Measurements from ENCODE around the gene ANKRD50. TPM values are rescaled to one million over a fixed set of nuclear protein-coding genes. Genes with fewer than 3 reads are reported as not detected.

Gene ANKRD50
- total and polyA plus RNA-seq, 9 of the 15 experiments (the other 6 are each of a cell fraction or from before 2014, with no cell fraction given): 2.0 to 8.0 (median 6.2) TPM

DNA sequence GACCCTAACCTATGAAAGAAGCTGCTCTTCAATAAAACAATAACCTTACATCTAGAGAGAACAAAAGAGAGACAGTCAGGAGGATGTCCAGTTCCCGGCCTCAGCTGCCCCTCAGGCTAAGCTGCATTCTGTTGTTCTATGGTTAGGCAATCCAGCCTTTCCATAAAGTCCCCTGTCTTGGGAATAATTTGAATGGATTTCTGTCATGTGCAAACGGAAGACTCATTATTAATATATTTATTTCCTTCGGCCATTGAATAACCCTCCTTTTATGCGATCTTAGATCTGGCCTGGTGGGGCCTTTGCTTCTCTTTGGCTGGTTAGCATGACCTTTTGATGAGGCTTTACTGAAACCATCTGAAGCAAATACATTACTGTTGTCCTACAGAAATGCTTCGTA, 80.1 kb downstream of the ANKRD50 start (continued):
- no peak for TF ChIP-seq POLR2A (conservative IDR thresholded peaks at IDR 0.05)
- no peak for TF ChIP-seq HNRNPUL1 (IDR thresholded peaks at IDR 0.05; ENCODE audit: low read length)
- TF ChIP-seq, protein P1, sequence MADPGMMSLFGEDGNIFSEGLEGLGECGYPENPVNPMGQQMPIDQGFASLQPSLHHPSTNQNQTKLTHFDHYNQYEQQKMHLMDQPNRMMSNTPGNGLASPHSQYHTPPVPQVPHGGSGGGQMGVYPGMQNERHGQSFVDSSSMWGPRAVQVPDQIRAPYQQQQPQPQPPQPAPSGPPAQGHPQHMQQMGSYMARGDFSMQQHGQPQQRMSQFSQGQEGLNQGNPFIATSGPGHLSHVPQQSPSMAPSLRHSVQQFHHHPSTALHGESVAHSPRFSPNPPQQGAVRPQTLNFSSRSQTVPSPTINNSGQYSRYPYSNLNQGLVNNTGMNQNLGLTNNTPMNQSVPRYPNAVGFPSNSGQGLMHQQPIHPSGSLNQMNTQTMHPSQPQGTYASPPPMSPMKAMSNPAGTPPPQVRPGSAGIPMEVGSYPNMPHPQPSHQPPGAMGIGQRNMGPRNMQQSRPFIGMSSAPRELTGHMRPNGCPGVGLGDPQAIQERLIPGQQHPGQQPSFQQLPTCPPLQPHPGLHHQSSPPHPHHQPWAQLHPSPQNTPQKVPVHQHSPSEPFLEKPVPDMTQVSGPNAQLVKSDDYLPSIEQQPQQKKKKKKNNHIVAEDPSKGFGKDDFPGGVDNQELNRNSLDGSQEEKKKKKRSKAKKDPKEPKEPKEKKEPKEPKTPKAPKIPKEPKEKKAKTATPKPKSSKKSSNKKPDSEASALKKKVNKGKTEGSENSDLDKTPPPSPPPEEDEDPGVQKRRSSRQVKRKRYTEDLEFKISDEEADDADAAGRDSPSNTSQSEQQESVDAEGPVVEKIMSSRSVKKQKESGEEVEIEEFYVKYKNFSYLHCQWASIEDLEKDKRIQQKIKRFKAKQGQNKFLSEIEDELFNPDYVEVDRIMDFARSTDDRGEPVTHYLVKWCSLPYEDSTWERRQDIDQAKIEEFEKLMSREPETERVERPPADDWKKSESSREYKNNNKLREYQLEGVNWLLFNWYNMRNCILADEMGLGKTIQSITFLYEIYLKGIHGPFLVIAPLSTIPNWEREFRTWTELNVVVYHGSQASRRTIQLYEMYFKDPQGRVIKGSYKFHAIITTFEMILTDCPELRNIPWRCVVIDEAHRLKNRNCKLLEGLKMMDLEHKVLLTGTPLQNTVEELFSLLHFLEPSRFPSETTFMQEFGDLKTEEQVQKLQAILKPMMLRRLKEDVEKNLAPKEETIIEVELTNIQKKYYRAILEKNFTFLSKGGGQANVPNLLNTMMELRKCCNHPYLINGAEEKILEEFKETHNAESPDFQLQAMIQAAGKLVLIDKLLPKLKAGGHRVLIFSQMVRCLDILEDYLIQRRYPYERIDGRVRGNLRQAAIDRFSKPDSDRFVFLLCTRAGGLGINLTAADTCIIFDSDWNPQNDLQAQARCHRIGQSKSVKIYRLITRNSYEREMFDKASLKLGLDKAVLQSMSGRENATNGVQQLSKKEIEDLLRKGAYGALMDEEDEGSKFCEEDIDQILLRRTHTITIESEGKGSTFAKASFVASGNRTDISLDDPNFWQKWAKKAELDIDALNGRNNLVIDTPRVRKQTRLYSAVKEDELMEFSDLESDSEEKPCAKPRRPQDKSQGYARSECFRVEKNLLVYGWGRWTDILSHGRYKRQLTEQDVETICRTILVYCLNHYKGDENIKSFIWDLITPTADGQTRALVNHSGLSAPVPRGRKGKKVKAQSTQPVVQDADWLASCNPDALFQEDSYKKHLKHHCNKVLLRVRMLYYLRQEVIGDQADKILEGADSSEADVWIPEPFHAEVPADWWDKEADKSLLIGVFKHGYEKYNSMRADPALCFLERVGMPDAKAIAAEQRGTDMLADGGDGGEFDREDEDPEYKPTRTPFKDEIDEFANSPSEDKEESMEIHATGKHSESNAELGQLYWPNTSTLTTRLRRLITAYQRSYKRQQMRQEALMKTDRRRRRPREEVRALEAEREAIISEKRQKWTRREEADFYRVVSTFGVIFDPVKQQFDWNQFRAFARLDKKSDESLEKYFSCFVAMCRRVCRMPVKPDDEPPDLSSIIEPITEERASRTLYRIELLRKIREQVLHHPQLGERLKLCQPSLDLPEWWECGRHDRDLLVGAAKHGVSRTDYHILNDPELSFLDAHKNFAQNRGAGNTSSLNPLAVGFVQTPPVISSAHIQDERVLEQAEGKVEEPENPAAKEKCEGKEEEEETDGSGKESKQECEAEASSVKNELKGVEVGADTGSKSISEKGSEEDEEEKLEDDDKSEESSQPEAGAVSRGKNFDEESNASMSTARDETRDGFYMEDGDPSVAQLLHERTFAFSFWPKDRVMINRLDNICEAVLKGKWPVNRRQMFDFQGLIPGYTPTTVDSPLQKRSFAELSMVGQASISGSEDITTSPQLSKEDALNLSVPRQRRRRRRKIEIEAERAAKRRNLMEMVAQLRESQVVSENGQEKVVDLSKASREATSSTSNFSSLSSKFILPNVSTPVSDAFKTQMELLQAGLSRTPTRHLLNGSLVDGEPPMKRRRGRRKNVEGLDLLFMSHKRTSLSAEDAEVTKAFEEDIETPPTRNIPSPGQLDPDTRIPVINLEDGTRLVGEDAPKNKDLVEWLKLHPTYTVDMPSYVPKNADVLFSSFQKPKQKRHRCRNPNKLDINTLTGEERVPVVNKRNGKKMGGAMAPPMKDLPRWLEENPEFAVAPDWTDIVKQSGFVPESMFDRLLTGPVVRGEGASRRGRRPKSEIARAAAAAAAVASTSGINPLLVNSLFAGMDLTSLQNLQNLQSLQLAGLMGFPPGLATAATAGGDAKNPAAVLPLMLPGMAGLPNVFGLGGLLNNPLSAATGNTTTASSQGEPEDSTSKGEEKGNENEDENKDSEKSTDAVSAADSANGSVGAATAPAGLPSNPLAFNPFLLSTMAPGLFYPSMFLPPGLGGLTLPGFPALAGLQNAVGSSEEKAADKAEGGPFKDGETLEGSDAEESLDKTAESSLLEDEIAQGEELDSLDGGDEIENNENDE (IDR thresholded peaks at IDR 0.05; ENCODE audit: low read depth, low read length): no peak
